ENCODE data around the gene PBX1.

PBX1 gene

DNA sequence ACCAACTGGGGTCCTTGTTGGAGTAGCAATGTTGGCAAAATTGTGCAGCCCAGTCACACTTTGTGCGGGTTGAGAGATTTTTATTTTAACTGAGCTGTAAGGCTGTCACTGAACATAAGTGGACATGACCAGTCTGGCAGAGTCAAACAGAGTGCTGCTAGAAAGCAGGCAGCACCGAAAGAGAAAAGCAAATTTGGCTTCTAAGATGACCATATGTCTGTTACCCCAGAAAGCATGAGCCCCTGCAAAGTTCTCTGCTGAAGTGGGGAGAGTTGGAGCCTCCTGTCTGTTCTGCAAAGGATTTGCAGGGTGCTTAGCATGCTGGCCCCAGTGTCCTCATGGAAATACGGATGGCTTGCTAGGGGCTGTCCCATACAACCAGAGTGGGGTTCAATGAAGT, 220.4 kb downstream of the PBX1 start:
- no peak overlapping the region for H3K4me2 ChIP-seq (ENCODE audit: low read length)
- H4K20me1 ChIP-seq (ENCODE audit: control insufficient read depth, insufficient read depth, low read depth, low read length), result no peaks in the 10 kb centered on the region
- H3K9me3 ChIP-seq (ENCODE audit: control insufficient read depth, insufficient read depth, low read length), result no peaks in the 10 kb centered on the region
- H3K9me2 ChIP-seq (replicated peaks; ENCODE audit: control insufficient read depth, low read length), result no peaks in the 10 kb centered on the region
- no peak overlapping the region for H3K4me3 ChIP-seq (ENCODE audit: low read length)
- TF ChIP-seq EZH2phosphoT487 (IDR thresholded peaks at IDR 0.05; ENCODE audit: borderline replicate concordance, low read length), result no peak
- TF ChIP-seq, protein P1, sequence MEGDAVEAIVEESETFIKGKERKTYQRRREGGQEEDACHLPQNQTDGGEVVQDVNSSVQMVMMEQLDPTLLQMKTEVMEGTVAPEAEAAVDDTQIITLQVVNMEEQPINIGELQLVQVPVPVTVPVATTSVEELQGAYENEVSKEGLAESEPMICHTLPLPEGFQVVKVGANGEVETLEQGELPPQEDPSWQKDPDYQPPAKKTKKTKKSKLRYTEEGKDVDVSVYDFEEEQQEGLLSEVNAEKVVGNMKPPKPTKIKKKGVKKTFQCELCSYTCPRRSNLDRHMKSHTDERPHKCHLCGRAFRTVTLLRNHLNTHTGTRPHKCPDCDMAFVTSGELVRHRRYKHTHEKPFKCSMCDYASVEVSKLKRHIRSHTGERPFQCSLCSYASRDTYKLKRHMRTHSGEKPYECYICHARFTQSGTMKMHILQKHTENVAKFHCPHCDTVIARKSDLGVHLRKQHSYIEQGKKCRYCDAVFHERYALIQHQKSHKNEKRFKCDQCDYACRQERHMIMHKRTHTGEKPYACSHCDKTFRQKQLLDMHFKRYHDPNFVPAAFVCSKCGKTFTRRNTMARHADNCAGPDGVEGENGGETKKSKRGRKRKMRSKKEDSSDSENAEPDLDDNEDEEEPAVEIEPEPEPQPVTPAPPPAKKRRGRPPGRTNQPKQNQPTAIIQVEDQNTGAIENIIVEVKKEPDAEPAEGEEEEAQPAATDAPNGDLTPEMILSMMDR (IDR thresholded peaks at IDR 0.05; ENCODE audit: low read depth, low read length, poor library complexity, severe bottlenecking), result no peak
- no peaks in the 10 kb centered on the region for H3K27me3 ChIP-seq (ENCODE audit: control insufficient read depth, low read length)
- H3K79me2 ChIP-seq (ENCODE audit: control insufficient read depth, low read length), result no peaks in the 10 kb centered on the region
- no peaks in the 10 kb centered on the region for H3F3A ChIP-seq (ENCODE audit: control insufficient read depth, insufficient read depth)
- H3K4me1 ChIP-seq (ENCODE audit: control insufficient read depth, low read length), result no peaks in the 10 kb centered on the region
- H3K36me3 ChIP-seq (ENCODE audit: control insufficient read depth, low read length), result no peaks in the 10 kb centered on the region
- H3K27ac ChIP-seq (ENCODE audit: low read depth, low read length), result no peak overlapping the region

DNA sequence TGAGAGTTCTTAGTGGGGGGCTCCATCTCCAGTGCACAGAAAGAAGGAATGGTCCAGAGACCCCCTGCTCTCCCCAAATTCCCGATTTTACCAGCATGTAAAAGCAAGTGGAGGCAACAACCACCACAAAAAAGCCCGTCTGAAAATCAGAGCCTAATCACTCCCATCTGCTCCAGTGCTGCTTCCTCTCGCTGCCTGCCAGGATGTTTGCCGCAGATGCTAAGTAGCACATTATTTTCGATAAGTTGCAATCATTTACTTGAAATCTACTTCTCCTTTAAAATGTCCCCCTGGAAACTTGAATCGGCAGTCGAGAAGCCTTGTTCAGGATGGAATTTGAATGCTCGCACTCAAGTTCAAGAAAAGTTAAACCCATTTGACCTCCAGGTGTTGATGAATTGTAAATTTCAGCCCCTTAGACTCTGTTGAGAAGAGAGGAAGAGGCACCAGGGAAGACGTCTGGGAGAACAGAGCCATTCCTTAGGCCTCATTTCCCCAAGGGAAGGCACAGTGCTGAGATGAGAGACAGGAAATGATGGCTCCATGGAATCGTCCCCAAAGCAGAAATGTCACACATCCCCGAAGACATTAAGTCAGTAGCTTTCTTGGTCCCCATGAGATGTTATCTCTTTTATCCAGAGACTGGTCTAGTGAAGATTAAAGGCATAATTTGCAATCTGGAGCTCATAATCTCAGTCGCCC, 221.3 kb downstream of the PBX1 start:
- H3K79me2 ChIP-seq (ENCODE audit: control insufficient read depth, low read length), result no peaks in the 10 kb centered on the region
- no peaks in the 10 kb centered on the region for H3K27me3 ChIP-seq (ENCODE audit: control insufficient read depth, low read length)
- no peak overlapping the region for H3K4me2 ChIP-seq (ENCODE audit: low read length)
- H3F3A ChIP-seq (ENCODE audit: control insufficient read depth, insufficient read depth), result no peaks in the 10 kb centered on the region
- no peaks in the 10 kb centered on the region for H3K4me1 ChIP-seq (ENCODE audit: control insufficient read depth, low read length)
- no peak overlapping the region for H3K4me3 ChIP-seq (ENCODE audit: low read length)
- H3K27ac ChIP-seq (ENCODE audit: low read depth, low read length), result no peak overlapping the region
- no peaks in the 10 kb centered on the region for H3K36me3 ChIP-seq (ENCODE audit: control insufficient read depth, low read length)
- TF ChIP-seq, protein P1 (IDR thresholded peaks at IDR 0.05; ENCODE audit: low read depth, low read length, poor library complexity, severe bottlenecking), result no peak
- TF ChIP-seq EZH2phosphoT487 (IDR thresholded peaks at IDR 0.05; ENCODE audit: borderline replicate concordance, low read length), result no peak
- H4K20me1 ChIP-seq (ENCODE audit: control insufficient read depth, insufficient read depth, low read depth, low read length), result no peaks in the 10 kb centered on the region
- H3K9me3 ChIP-seq (ENCODE audit: control insufficient read depth, insufficient read depth, low read length), result no peaks in the 10 kb centered on the region
- H3K9me2 ChIP-seq (replicated peaks; ENCODE audit: control insufficient read depth, low read length), result no peaks in the 10 kb centered on the region

DNA sequence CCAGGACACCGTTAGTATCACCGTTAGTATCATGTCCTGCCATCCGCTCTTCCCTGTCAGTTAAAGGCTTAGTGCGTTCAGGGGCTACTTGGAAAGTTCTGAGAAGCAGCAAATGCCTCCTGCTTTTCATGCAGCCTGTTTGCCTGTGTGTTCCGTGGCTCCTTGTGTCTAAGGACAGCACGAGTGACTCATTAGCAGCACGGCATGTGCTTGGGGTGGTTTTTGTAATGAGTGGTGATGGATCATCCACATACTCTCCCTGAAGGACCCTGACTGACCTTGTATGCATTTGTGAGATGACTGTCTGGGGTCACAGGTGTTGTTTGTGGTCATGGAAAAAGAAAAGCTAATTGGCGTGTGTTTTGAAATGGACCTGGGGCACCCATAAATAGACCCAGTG, 221.9 kb downstream of the PBX1 start:
- H3K4me1 ChIP-seq (ENCODE audit: control insufficient read depth, low read length), result no peaks in the 10 kb centered on the region
- H3K36me3 ChIP-seq (ENCODE audit: control insufficient read depth, low read length), result no peaks in the 10 kb centered on the region
- H4K20me1 ChIP-seq (ENCODE audit: control insufficient read depth, insufficient read depth, low read depth, low read length), result no peaks in the 10 kb centered on the region
- TF ChIP-seq, protein P1 (IDR thresholded peaks at IDR 0.05; ENCODE audit: low read depth, low read length, poor library complexity, severe bottlenecking), result no peak
- TF ChIP-seq EZH2phosphoT487 (IDR thresholded peaks at IDR 0.05; ENCODE audit: borderline replicate concordance, low read length), result no peak
- H3K27ac ChIP-seq (ENCODE audit: low read depth, low read length), result no peak overlapping the region
- no peaks in the 10 kb centered on the region for H3F3A ChIP-seq (ENCODE audit: control insufficient read depth, insufficient read depth)
- H3K9me2 ChIP-seq (replicated peaks; ENCODE audit: control insufficient read depth, low read length), result no peaks in the 10 kb centered on the region
- H3K4me2 ChIP-seq (ENCODE audit: low read length), result no peak overlapping the region
- H3K27me3 ChIP-seq (ENCODE audit: control insufficient read depth, low read length), result no peaks in the 10 kb centered on the region
- no peaks in the 10 kb centered on the region for H3K79me2 ChIP-seq (ENCODE audit: control insufficient read depth, low read length)
- H3K4me3 ChIP-seq (ENCODE audit: low read length), result no peak overlapping the region
- H3K9me3 ChIP-seq (ENCODE audit: control insufficient read depth, insufficient read depth, low read length), result no peaks in the 10 kb centered on the region

Measured in DOHH2 (cell line).